CD4-positive, alpha-beta memory T cell (primary cell): ENCODE data around the gene RHEBL1. TPM values are rescaled to one million over a fixed set of nuclear protein-coding genes. Genes with fewer than 3 reads are reported as not detected.

Experiments
- CTCF ChIA-PET: fragments of 350-600 bp; sonication (Branson Sonifier 250); formaldehyde crosslinking; loops from one replicate; lab custom pipeline; 2021; ENCODE audit warnings: inconsistent platforms; ENCODE audit not compliant: partially characterized antibody; lab: Charles Lee
- POLR2A ChIA-PET: fragments of 350-600 bp; sonication (Branson Sonifier 250); formaldehyde crosslinking; loops from one replicate; lab custom pipeline; 2021; ENCODE audit not compliant: partially characterized antibody; lab: Charles Lee
- DNase-seq, 5 donors: peaks; one replicate each; pipeline versions ENCODE4 v3.0.0 to v3.0.0-alpha.2; 2020 to 2022; ENCODE audit warnings: mixed read lengths in 1 of 5
- H3K27ac ChIP-seq: one replicate; pipeline ENCODE4 v1.7.0; 2013; ENCODE audit warnings: low read depth, low read length
- H3K27me3 ChIP-seq: 2 replicates; pipeline ENCODE4 v1.7.0; 2013; ENCODE audit warnings: mild to moderate bottlenecking, low read length, moderate library complexity; ENCODE audit not compliant: insufficient read depth
- H3K36me3 ChIP-seq: 2 replicates; pipeline ENCODE4 v1.7.0; 2013; ENCODE audit warnings: mild to moderate bottlenecking, low read length, moderate library complexity; ENCODE audit not compliant: insufficient read depth
- H3K4me1 ChIP-seq: 2 replicates; pipeline ENCODE4 v1.7.0; 2013; ENCODE audit warnings: mild to moderate bottlenecking, low read length, moderate library complexity; ENCODE audit not compliant: insufficient read depth
- H3K4me3 ChIP-seq, 2 donors: one replicate each; pipeline ENCODE4 v1.7.0; 2013; ENCODE audit warnings: low read length in 2 of 2, mild to moderate bottlenecking in 1 of 2
- H3K9me3 ChIP-seq, 2 donors: one replicate each; pipeline ENCODE4 v1.7.0; 2013; ENCODE audit warnings: low read length in 2 of 2, control low read depth in 1 of 2; ENCODE audit not compliant: control insufficient read depth in 1 of 2
- H3K27ac Mint-ChIP-seq, 7 donors: one replicate each; pipeline ENCODE4 v1.8.0; 2020 to 2021; ENCODE audit warnings: mixed read lengths in 7 of 7, mild to moderate bottlenecking in 6 of 7, inconsistent platforms in 3 of 7, moderate library complexity in 3 of 7
- H3K27me3 Mint-ChIP-seq, 2 donors: one replicate each; pipeline ENCODE4 v1.8.0; 2020 to 2021; ENCODE audit warnings: mixed read lengths in 2 of 2
- H3K36me3 Mint-ChIP-seq, 2 donors: one replicate each; pipeline ENCODE4 v1.8.0; 2020 to 2021; ENCODE audit warnings: mixed read lengths in 2 of 2, inconsistent platforms in 1 of 2, mild to moderate bottlenecking in 1 of 2
- H3K4me1 Mint-ChIP-seq, 4 donors: one replicate each; pipeline ENCODE4 v1.8.0; 2020 to 2021; ENCODE audit warnings: mixed read lengths in 4 of 4, mild to moderate bottlenecking in 1 of 4
- H3K4me3 Mint-ChIP-seq, 8 donors: one replicate each; pipeline ENCODE4 v1.8.0; 2020 to 2021; ENCODE audit warnings: mixed read lengths in 8 of 8, mild to moderate bottlenecking in 7 of 8, moderate library complexity in 6 of 8, inconsistent platforms in 3 of 8
- H3K9me3 Mint-ChIP-seq, 8 donors: one replicate each; pipeline ENCODE4 v1.8.0; 2020 to 2021; ENCODE audit warnings: mixed read lengths in 8 of 8, mild to moderate bottlenecking in 5 of 8, inconsistent platforms in 3 of 8, moderate library complexity in 1 of 8
- intact Hi-C: fragments of 100-400 bp; cut with micrococcal nuclease; formaldehyde crosslinking; loops from one replicate; pipeline ENCODE4 v1.15.1; 2023
- polyA plus RNA-seq, 2 donors: library from polyadenylated mRNA; unstranded; fragments of 300-500 nt; fragmentation: Illumina TruSeq; gene quantifications; one replicate each; pipeline ENCODE4 v1.2.3, GENCODE V29; 2021
- total RNA-seq, 2 experiments: library from RNA; stranded (reverse); gene quantifications; one replicate each; pipeline ENCODE4 v1.2.3, GENCODE V29; 2021

The RHEBL1 gene
- total and polyA plus RNA-seq, 4 experiments from 2014 or later, result 2.7 to 10.5 (median 6.0) TPM

DNA sequence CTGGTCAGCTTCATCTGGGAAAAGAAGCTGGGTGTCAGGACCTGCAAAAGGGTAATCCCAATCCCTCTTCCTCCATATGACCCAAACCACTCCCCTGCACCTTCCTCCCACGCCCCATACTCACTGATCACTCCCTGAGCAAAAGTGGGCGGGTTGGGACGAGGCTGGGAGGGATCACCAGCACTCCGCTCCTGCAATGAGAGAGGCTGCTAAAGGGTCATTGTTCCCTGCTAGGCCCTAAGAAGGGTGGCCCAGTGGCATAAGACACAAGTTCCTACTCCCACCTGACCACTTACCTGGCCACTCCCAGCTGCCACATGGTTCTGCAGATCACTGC, 35.5 kb downstream of the RHEBL1 start:
- DNase-seq, result no peak
- no peaks in the 10 kb centered on the region for H3K27me3 Mint-ChIP-seq
- peaks cover 0 to 7% (median 0%) of the 10 kb centered on the region in 4 donors for H3K4me1 Mint-ChIP-seq
- peaks cover 16 to 63% of the 10 kb centered on the region in 2 donors for H3K36me3 Mint-ChIP-seq
- Histone ChIP-seq H3K36me3 (peaks cover 57% of the 10 kb centered on the region), H3K27ac (no peak overlapping the region), H3K9me3 (no peaks in the 10 kb centered on the region), H3K4me3 (no peak overlapping the region), H3K4me1 (no peaks in the 10 kb centered on the region), H3K27me3 (no peaks in the 10 kb centered on the region)
- intact Hi-C loops, result no loop called here
- no peaks in the 10 kb centered on the region for H3K9me3 Mint-ChIP-seq
- no peak overlapping the region for H3K4me3 Mint-ChIP-seq
- H3K27ac Mint-ChIP-seq, result no peak overlapping the region
- ChIA-PET CTCF (interaction anchor here (2.7 kb wide), 1 partner anchor 10 kb away, joined by 14 read pairs; no protein-coding TSS in a partner anchor), POLR2A (no interaction called here)

DNA sequence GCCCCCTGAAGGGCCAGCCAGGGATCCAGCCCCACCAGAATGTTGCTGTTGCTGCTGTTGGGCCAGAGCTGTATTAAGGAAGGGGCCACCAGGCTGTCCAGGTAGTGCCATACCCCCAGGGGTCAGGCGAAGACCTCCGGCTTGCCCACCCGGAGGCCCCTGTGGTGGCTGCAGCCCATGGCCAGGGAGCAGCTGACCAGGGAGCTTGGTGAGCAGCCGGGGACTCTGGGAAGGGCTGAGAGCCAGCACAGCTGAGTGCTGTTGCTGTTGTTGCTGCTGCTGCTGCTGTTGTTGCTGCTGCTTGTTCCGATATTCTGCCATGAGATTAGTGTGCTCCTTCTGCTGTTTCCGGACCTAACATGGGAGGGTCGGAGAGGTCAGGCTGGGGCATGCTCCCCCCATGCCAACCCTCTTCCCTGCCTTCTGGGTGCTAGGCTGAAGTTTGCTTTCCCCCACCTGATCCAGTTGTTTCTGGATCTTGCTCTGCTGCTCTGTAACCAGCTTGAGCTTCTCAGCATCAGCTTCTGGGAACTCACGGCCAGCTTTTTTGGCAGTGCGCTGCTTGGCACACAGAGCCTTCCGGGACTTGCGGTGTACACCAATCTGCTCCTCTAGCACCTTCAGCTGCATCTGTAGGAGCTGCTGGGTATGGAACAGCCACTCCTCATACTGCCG, 36.0 kb downstream of the RHEBL1 start:
- H3K36me3 Mint-ChIP-seq, result peaks cover 13 to 61% of the 10 kb centered on the region in 2 donors
- no peaks in the 10 kb centered on the region for H3K9me3 Mint-ChIP-seq
- no peak overlapping the region for H3K4me3 ChIP-seq
- peaks cover 55% of the 10 kb centered on the region for H3K36me3 ChIP-seq
- H3K27me3 ChIP-seq, result no peaks in the 10 kb centered on the region
- H3K27me3 Mint-ChIP-seq, result no peaks in the 10 kb centered on the region
- ChIA-PET CTCF (interaction anchor here (2.7 kb wide), 1 partner anchor 10 kb away, joined by 14 read pairs; no protein-coding TSS in a partner anchor), POLR2A (interaction anchor here (0.9 kb wide), 1 partner anchor 14 kb away, joined by 3 read pairs; no protein-coding TSS in a partner anchor)
- H3K27ac ChIP-seq, result no peak overlapping the region
- H3K4me1 ChIP-seq, result no peaks in the 10 kb centered on the region
- no peak overlapping the region for H3K4me3 Mint-ChIP-seq
- DNase-seq, result no peak
- H3K9me3 ChIP-seq, result no peaks in the 10 kb centered on the region
- peak overlapping the region in 2 of 7 donors; percentile 60 to 81 for H3K27ac Mint-ChIP-seq
- intact Hi-C loops, result no loop called here
- H3K4me1 Mint-ChIP-seq, result peaks cover 0 to 7% (median 0%) of the 10 kb centered on the region in 4 donors

DNA sequence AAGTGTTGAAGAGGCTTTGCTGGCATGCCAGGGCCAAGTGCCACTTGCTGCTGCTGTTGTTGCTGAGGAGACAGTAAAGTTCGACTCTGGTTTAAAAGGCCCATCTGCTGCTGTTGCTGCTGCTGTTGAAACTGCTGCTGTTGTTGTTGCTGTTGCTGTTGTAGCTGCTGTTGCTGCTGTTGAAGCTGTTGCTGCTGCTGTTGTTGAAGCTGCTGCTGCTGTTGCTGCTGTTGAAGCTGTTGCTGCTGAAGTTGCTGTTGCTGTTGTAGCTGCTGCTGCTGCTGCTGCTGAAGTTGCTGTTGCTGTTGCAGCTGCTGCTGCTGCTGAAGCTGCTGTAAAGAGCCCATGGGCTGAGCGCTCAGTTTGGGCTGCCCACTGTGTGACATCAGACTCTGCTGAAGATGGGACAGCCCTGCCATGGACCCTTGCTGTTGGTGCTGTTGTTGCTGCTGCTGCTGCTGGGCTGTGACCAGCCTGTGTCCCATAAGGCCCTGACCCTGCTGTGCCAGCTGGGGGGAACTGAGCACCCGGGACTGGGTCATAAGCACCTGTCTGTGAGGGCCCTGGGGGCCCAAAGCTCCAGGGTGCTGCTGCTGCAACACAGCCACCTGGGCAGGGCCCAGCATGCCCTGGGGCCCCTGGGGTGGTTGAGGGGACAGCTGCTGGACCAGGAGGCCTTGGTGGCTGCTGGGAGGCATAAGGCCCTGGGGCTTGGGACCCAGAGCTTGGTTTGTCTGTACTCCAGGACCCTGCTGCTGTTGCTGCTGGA, 36.9 kb downstream of the RHEBL1 start:
- Histone ChIP-seq H3K27ac (no peak overlapping the region), H3K4me1 (no peaks in the 10 kb centered on the region), H3K27me3 (no peaks in the 10 kb centered on the region), H3K4me3 (no peak overlapping the region), H3K36me3 (peaks cover 55% of the 10 kb centered on the region), H3K9me3 (no peaks in the 10 kb centered on the region)
- no peaks in the 10 kb centered on the region for H3K9me3 Mint-ChIP-seq
- intact Hi-C loops, result no loop called here
- H3K27me3 Mint-ChIP-seq, result no peaks in the 10 kb centered on the region
- CTCF ChIA-PET, result interaction anchor here (2.7 kb wide), 1 partner anchor 11 kb away, joined by 14 read pairs; no protein-coding TSS in a partner anchor
- H3K4me1 Mint-ChIP-seq, result peaks cover 0 to 7% (median 0%) of the 10 kb centered on the region in 4 donors
- H3K27ac Mint-ChIP-seq, result peak overlapping the region in 4 of 7 donors; percentile 17 to 71 (median 67)
- H3K4me3 Mint-ChIP-seq, result no peak overlapping the region
- peaks cover 13 to 60% of the 10 kb centered on the region in 2 donors for H3K36me3 Mint-ChIP-seq
- POLR2A ChIA-PET, result interaction anchor here (0.9 to 1.1 kb wide), 2 partner anchors 11 to 13 kb away, joined by 3 read pairs; no protein-coding TSS in a partner anchor
- DNase-seq, result no peak

DNA sequence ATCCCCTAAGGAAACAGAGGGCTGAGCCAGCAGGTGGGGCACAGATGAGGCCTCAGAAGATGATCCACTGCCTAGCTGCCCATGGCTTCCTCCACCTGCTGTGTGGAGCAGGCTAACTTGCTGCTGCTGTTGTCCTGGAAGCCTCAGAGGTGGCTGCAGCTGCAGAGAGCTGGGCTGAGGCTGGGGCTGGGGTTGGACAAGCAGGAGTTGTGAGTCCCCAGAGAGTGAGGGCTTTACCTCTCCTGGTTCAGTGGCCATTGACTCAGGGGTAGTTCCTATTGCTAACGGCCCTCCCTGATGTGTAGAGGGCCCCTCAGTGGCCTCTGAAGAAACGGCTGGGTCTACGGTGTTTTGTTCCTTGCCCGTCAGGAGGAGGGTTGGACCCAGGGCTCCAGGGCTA, 37.5 kb downstream of the RHEBL1 start:
- intact Hi-C loops, result no loop called here
- Mint-ChIP-seq H3K27me3 (no peaks in the 10 kb centered on the region), H3K4me3 (no peak overlapping the region), H3K9me3 (no peaks in the 10 kb centered on the region), H3K36me3 (peaks cover 18 to 63% of the 10 kb centered on the region in 2 donors), H3K27ac (peak overlapping the region in 1 of 7 donors; percentile 68), H3K4me1 (peaks cover 0 to 7% (median 0%) of the 10 kb centered on the region in 4 donors)
- POLR2A ChIA-PET, result interaction anchor here (1.1 kb wide), 1 partner anchor 11 kb away, joined by 3 read pairs; no protein-coding TSS in a partner anchor
- H3K4me1 ChIP-seq, result no peaks in the 10 kb centered on the region
- CTCF ChIA-PET, result no interaction called here
- no peaks in the 10 kb centered on the region for H3K27me3 ChIP-seq
- no peak overlapping the region for H3K27ac ChIP-seq
- no peak for DNase-seq
- peaks cover 54% of the 10 kb centered on the region for H3K36me3 ChIP-seq
- H3K9me3 ChIP-seq, result no peaks in the 10 kb centered on the region
- no peak overlapping the region for H3K4me3 ChIP-seq

- POLR2A ChIA-PET, result interaction anchor here (1.1 kb wide), 1 partner anchor 12 kb away, joined by 3 read pairs; no protein-coding TSS in a partner anchor
- Histone ChIP-seq H3K4me1 (no peaks in the 10 kb centered on the region), H3K4me3 (no peak overlapping the region), H3K27ac (no peak overlapping the region), H3K27me3 (no peaks in the 10 kb centered on the region), H3K9me3 (no peaks in the 10 kb centered on the region), H3K36me3 (peaks cover 54% of the 10 kb centered on the region)
- intact Hi-C loops, result no loop called here
- peaks cover 18 to 64% of the 10 kb centered on the region in 2 donors for H3K36me3 Mint-ChIP-seq
- H3K27me3 Mint-ChIP-seq, result no peaks in the 10 kb centered on the region
- H3K9me3 Mint-ChIP-seq, result no peaks in the 10 kb centered on the region
- H3K4me1 Mint-ChIP-seq, result peaks cover 0 to 6% (median 0%) of the 10 kb centered on the region in 4 donors
- H3K4me3 Mint-ChIP-seq, result no peak overlapping the region
- peak overlapping the region in 1 of 7 donors; percentile 46 for H3K27ac Mint-ChIP-seq
- DNase-seq, result no peak
- CTCF ChIA-PET, result interaction anchor here (0.8 kb wide), 1 partner anchor 12 kb away, joined by 4 read pairs; no protein-coding TSS in a partner anchor
Measured at GRCh38 chr12:49031573-49032161, 38.1 kb downstream of the RHEBL1 start.

DNA sequence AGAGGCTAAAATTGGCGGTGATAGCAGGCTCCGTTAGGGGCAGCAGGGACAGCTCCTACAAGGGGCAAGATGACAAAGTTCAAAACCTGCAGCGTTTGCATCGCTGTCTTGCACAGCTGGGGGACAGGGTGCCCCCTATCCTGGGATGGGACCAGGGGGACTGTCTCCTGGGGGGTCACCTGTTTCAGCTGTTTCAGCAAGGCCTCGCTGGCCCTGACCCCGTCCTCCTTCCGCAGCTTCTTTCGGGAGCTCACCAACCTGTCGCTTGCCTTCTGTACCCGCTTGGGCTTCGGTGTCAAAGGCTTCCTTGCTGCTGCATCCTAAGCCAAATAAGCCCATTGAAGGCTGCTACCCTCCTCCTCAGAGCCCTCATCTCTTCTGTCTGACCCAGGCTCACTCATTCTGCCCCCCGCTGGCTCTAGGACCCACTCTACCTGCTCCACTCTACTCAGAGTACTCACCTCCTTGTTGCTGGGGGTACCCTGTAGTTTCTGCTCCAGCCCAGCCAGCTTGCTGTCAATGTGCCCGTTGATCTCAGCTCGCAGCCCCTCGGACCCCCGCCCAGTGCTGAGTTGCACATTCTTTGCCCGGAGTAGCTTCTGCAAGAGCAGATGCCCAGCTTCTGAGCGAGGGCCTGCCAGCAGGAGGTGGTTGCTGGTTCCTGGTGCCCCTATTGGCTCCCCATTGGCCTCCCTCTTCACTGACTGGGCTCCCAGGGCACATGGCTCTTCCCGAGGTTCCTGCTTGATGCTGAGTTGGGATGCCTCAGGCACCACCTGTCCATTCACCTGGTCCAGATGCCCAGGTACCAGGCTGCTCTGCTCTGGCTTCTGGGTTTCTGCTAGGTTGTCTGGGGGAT, 38.8 kb downstream of the RHEBL1 start:
- H3K27me3 Mint-ChIP-seq, result no peaks in the 10 kb centered on the region
- H3K36me3 ChIP-seq, result peaks cover 59% of the 10 kb centered on the region
- H3K27me3 ChIP-seq, result no peaks in the 10 kb centered on the region
- no peak overlapping the region for H3K27ac ChIP-seq
- peaks cover 0 to 4% (median 0%) of the 10 kb centered on the region in 4 donors for H3K4me1 Mint-ChIP-seq
- POLR2A ChIA-PET, result interaction anchor here (1.9 kb wide), 2 partner anchors 8 to 10 kb away, joined by 6 to 9 read pairs; no protein-coding TSS in a partner anchor
- no peak for DNase-seq
- intact Hi-C loops, result no loop called here
- H3K4me3 ChIP-seq, result no peak overlapping the region
- H3K9me3 Mint-ChIP-seq, result no peaks in the 10 kb centered on the region
- H3K9me3 ChIP-seq, result no peaks in the 10 kb centered on the region
- H3K27ac Mint-ChIP-seq, result peak overlapping the region in 4 of 7 donors; percentile 31 to 75 (median 48)
- H3K36me3 Mint-ChIP-seq, result peaks cover 20 to 65% of the 10 kb centered on the region in 2 donors
- peak overlapping the region in 1 of 8 donors; percentile 61 for H3K4me3 Mint-ChIP-seq
- no peaks in the 10 kb centered on the region for H3K4me1 ChIP-seq
- CTCF ChIA-PET, result interaction anchor here (0.8 to 2.2 kb wide), 6 partner anchors 11 to 43 kb away, joined by 4 to 14 read pairs (median 6); no protein-coding TSS in a partner anchor
